GM12873 (cell line): ENCODE data around the gene TCF12.

Experiments used
- CTCF ChIP-seq: IDR thresholded peaks from 2 replicates; pipeline ENCODE4 v1.5.1; 2012; ENCODE audit warnings: low read depth, mild to moderate bottlenecking, moderate library complexity, low read length, control low read depth; ENCODE audit not compliant: insufficient read depth; ENCODE audit errors: missing control alignments

TCF12 gene

GRCh38 chr15:57327985-57328471 is 409.6 kb downstream of the TCF12 start:
- no peak for TF ChIP-seq CTCF

GRCh38 chr15:57328479-57328878 is 410.0 kb downstream of the TCF12 start:
- TF ChIP-seq CTCF: no peak

- no peak for TF ChIP-seq CTCF
These were observed 410.5 kb downstream of the TCF12 start for GRCh38 chr15:57328897-57329296.

- no peak for TF ChIP-seq CTCF
These were observed 411.3 kb downstream of the TCF12 start for GRCh38 chr15:57329582-57330367.

GRCh38 chr15:57330619-57331340 is 412.3 kb downstream of the TCF12 start:
- no peak for TF ChIP-seq CTCF

- TF ChIP-seq CTCF: no peak
These were observed 413.9 kb downstream of the TCF12 start for GRCh38 chr15:57332326-57332725.

- TF ChIP-seq CTCF: no peak
These were observed 415.0 kb downstream of the TCF12 start for GRCh38 chr15:57333487-57333886.
